ENCODE results near the gene FRMD4A. TPM values are rescaled to one million over a fixed set of nuclear protein-coding genes. Genes with fewer than 3 reads are reported as not detected.

The FRMD4A gene
- total RNA-seq, 2 donors from 2014 or later: 8.6 to 10.2 TPM

DNA sequence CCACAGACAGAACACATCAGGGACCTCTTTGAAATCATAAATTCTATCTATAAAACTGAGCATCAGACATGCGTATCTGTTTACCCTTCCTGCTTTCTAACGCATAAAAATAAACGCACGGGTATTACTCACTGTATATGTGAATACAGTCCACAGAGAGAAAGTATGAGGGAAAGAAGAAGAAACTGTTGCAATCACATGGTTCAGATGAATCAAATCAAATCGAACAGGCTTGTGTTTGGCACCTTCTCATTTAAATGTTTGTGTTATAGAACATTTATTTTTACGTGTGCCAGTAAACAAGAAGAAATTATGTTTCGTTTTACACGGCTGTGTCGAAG, 322.0 kb downstream of the FRMD4A start:
- intact Hi-C loops (cut with DNase I): no loop called here
- Histone ChIP-seq H3K27me3 (no peaks in the 10 kb centered on the region), H3K36me3 (no peaks in the 10 kb centered on the region), H3K4me1 (no peaks in the 10 kb centered on the region), H3K4me3 (peak overlapping the region; percentile 14), H3K9ac (ENCODE audit: low read depth in 2 of 2, low read length in 2 of 2) (no peak overlapping the region), H3K27ac (no peak overlapping the region), H3K9me3 (no peaks in the 10 kb centered on the region)
- TF ChIP-seq, protein P1, sequence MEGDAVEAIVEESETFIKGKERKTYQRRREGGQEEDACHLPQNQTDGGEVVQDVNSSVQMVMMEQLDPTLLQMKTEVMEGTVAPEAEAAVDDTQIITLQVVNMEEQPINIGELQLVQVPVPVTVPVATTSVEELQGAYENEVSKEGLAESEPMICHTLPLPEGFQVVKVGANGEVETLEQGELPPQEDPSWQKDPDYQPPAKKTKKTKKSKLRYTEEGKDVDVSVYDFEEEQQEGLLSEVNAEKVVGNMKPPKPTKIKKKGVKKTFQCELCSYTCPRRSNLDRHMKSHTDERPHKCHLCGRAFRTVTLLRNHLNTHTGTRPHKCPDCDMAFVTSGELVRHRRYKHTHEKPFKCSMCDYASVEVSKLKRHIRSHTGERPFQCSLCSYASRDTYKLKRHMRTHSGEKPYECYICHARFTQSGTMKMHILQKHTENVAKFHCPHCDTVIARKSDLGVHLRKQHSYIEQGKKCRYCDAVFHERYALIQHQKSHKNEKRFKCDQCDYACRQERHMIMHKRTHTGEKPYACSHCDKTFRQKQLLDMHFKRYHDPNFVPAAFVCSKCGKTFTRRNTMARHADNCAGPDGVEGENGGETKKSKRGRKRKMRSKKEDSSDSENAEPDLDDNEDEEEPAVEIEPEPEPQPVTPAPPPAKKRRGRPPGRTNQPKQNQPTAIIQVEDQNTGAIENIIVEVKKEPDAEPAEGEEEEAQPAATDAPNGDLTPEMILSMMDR (IDR thresholded peaks at IDR 0.05): no peak
- no peak for DNase-seq

DNA sequence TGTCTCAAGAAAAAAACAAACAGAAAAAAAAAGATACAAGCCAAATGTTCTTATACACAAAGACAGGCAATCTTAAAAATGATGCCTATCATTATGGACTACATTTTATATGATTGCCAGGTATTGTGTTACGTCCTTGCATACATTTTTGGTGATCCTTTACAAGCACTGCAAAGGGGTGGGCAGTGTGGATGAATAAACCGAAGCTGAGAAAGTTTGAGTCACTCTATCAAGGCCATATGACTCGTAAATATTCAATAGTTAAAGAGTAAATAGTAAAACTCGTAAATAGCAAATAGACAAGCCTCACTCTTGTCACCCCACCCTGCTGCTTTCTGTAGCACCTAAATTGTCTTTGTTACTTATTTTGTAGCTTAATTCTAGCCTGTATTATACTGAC, 326.2 kb downstream of the FRMD4A start:
- Histone ChIP-seq H3K36me3 (no peaks in the 10 kb centered on the region), H3K4me3 (no peak overlapping the region), H3K9ac (ENCODE audit: low read depth in 2 of 2, low read length in 2 of 2) (no peak overlapping the region), H3K27me3 (no peaks in the 10 kb centered on the region), H3K4me1 (no peaks in the 10 kb centered on the region), H3K27ac (no peak overlapping the region), H3K9me3 (no peaks in the 10 kb centered on the region)
- intact Hi-C loops (cut with DNase I): no loop called here
- no peak for DNase-seq
- TF ChIP-seq, protein P1 (IDR thresholded peaks at IDR 0.05): no peak

DNA sequence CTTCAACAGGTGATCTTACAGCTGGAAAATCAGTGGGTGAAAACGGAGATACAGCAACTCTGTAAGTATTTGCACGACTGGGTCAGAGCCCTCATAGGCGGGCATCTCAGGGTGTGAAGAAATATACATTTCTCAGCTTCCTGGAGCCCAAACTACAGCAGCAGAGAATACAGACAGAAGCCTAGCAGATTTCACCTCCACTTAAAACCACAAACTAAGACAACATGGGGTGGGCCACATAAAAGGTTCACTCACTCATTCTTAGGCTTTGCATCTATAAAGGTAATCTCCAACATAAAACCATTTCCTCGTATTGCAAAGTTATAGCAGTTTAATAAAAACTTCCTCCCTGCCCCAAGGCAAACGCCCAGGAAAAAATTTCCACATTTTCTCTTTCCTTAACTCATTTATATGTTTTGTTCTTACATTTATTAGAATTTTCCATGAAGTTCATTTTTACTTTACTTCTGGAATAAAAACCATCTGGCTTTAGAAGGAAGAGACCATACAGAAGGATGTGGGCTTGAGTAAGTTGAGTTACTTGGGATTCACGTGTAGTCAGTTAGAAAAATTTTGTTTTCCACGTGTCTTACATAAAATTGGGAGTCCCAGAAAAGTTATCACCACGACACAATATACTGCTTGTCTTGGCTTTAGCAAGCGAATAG, 327.1 kb downstream of the FRMD4A start:
- H3K4me3 ChIP-seq: no peak overlapping the region
- TF ChIP-seq, protein P1 (IDR thresholded peaks at IDR 0.05): no peak

DNA sequence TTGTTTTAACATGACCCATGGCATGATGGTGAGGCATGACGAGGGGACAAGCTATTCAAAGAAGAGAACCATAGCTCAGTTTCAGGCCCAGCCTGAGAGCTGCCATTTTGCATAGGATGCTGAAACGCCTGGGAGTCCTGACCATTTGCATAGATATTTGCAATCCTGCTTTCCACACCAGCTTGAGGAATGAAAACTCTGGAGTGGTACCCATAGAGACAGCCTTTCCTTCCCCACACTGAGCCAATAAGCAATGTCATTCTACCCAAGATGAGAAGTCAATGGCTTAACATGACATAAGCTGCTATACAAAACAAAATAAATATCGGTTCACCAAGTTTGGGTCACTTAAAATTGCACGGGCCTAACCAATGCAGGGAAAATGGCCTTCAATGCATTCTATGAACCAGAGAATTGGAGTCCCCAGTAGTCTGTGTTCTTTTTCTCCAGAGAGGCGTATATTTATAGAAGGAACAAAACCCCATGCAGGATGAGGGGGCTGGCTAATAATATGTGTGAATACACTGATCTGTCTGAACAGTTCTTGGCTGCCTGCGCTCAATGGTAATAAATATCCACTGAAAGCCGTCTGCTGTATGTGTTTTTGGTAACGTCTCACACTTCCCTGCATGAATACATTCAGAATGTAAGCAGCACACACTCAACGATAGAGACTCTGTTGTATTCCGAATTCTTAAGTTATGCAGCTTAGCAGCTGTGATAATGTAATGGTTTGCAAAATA, 329.3 kb downstream of the FRMD4A start:
- TF ChIP-seq, protein P1 (IDR thresholded peaks at IDR 0.05): no peak
- no peaks in the 10 kb centered on the region for H3K36me3 ChIP-seq
- H3K27ac ChIP-seq: no peak overlapping the region
- intact Hi-C loops (cut with DNase I): no loop called here
- no peak for DNase-seq
- H3K27me3 ChIP-seq: no peaks in the 10 kb centered on the region
- no peaks in the 10 kb centered on the region for H3K9me3 ChIP-seq
- H3K9ac ChIP-seq (ENCODE audit: low read depth in 2 of 2, low read length in 2 of 2): no peak overlapping the region
- no peak overlapping the region for H3K4me3 ChIP-seq
- H3K4me1 ChIP-seq: no peaks in the 10 kb centered on the region

More for the DNA sequence above, 327.1 kb downstream of the FRMD4A start:
- H3K27ac ChIP-seq: no peak overlapping the region
- no peaks in the 10 kb centered on the region for H3K36me3 ChIP-seq
- no peaks in the 10 kb centered on the region for H3K9me3 ChIP-seq
- intact Hi-C loops (cut with DNase I): no loop called here
- no peaks in the 10 kb centered on the region for H3K4me1 ChIP-seq
- no peak overlapping the region for H3K9ac ChIP-seq (ENCODE audit: low read depth in 2 of 2, low read length in 2 of 2)
- no peak for DNase-seq
- H3K27me3 ChIP-seq: no peaks in the 10 kb centered on the region

DNA sequence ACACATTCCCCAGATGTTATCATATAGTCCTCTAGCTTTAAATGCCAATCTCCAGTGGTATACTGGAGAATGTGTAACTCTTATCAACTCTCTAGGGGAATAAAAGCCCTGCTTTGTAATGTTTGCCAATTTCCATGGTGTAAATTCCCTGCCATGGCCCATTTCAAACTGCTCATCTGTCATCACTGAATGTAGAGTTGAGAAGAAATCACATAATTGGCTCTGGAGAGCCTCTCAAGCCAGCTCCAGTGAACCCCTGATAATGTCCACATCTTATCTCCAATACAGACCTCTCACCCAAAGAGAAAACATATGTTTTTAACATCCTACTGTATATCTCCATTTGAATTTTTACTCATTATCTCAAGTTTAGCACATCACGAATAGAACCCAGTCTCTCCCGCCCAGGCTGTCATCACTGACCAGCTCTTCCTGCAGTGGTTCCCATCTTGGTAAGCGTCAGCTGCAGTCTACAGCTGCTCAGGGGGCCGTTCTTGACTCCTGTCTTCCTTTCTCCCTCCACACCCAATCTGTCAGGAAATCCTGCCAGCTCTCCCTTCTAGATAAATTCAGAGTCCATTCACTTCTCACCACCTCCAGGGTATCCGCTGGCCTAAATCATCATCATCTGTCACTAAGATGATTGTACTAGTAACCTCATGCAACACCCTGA, 332.4 kb downstream of the FRMD4A start:
- intact Hi-C loops (cut with DNase I): no loop called here
- TF ChIP-seq, protein P1 (IDR thresholded peaks at IDR 0.05): no peak
- H3K27me3 ChIP-seq: no peaks in the 10 kb centered on the region

More for the DNA sequence above, 332.4 kb downstream of the FRMD4A start:
- DNase-seq: no peak
- H3K4me1 ChIP-seq: no peaks in the 10 kb centered on the region
- H3K36me3 ChIP-seq: no peaks in the 10 kb centered on the region
- no peak overlapping the region for H3K9ac ChIP-seq (ENCODE audit: low read depth in 2 of 2, low read length in 2 of 2)
- no peak overlapping the region for H3K4me3 ChIP-seq
- H3K27ac ChIP-seq: no peak overlapping the region
- no peaks in the 10 kb centered on the region for H3K9me3 ChIP-seq
